Tibial nerve (tissue), 4 donors: Measurements from ENCODE around the gene FAM200B. TPM values are rescaled to one million over a fixed set of nuclear protein-coding genes. Genes with fewer than 3 reads are reported as not detected.

Experiments used
- DNase-seq, 2 donors: peaks; one replicate each; pipeline ENCODE4 v3.0.0-alpha.2; 2019; ENCODE audit warnings: low spot score in 2 of 2
- H3K27ac ChIP-seq, 4 donors: fragments of 200-600 bp; sonication (generic) in 3 of 4; one replicate each; pipeline ENCODE4 v1.5.1; 2017 to 2019; ENCODE audit warnings: mild to moderate bottlenecking in 1 of 4
- H3K27me3 ChIP-seq, 2 donors: fragments of 200-600 bp; sonication (generic) in 1 of 2; one replicate each; pipeline versions ENCODE4 v1.5.1 to v1.6.0; 2017 to 2019
- H3K36me3 ChIP-seq, 3 donors: fragments of 200-600 bp; sonication (generic); one replicate each; pipeline ENCODE4 v1.5.1; 2018 to 2019
- H3K4me1 ChIP-seq, 4 donors: fragments of 200-600 bp; sonication (generic) in 3 of 4; one replicate each; pipeline ENCODE4 v1.5.1; 2017 to 2019
- H3K4me3 ChIP-seq, 4 donors: fragments of 200-600 bp; sonication (generic) in 3 of 4; one replicate each; pipeline ENCODE4 v1.5.1; 2017 to 2019; ENCODE audit warnings: mild to moderate bottlenecking in 1 of 4, moderate library complexity in 1 of 4
- H3K9me3 ChIP-seq, 4 donors: fragments of 200-600 bp; sonication (generic) in 3 of 4; one replicate each; pipeline ENCODE4 v1.5.1; 2017 to 2019
- EP300 ChIP-seq, 2 donors: sonication (generic); formaldehyde crosslinking; IDR thresholded peaks; one replicate each; pipeline ENCODE4 v1.6.1; 2017; ENCODE audit warnings: antibody characterized with exemption in 2 of 2, mild to moderate bottlenecking in 1 of 2
- POLR2A ChIP-seq, 2 donors: fragments of 450-650 bp; IDR thresholded peaks; one replicate each; pipeline ENCODE4 v1.6.1; 2017; ENCODE audit warnings: antibody characterized with exemption in 2 of 2, mild to moderate bottlenecking in 2 of 2, moderate library complexity in 2 of 2
- WGBS, 2 donors: methylation state at CpG; one replicate each; pipeline ENCODE4 v1.1.5; 2018; 5-methylcytosine and 5-hydroxymethylcytosine counted together
- total RNA-seq, 4 donors: library from RNA; depleted of rRNA; stranded (reverse); fragments of >200 nt; gene quantifications; one replicate each; pipeline ENCODE4 v1.1.0, GENCODE V29; 2016
- TF ChIP-seq, protein P1 (sequence below), 5 experiments: fragments of 200-600 bp in 3 of 5; fragments of 450-650 bp in 2 of 5; sonication (generic) in 3 of 5; IDR thresholded peaks; one replicate each; pipeline ENCODE4 v1.5.1; 2016 to 2019; ENCODE audit warnings: antibody characterized with exemption in 5 of 5, mild to moderate bottlenecking in 3 of 5, moderate library complexity in 2 of 5

The FAM200B gene
- total RNA-seq, 4 donors from 2014 or later: 29.4 to 68.8 (median 56.0) TPM

DNA sequence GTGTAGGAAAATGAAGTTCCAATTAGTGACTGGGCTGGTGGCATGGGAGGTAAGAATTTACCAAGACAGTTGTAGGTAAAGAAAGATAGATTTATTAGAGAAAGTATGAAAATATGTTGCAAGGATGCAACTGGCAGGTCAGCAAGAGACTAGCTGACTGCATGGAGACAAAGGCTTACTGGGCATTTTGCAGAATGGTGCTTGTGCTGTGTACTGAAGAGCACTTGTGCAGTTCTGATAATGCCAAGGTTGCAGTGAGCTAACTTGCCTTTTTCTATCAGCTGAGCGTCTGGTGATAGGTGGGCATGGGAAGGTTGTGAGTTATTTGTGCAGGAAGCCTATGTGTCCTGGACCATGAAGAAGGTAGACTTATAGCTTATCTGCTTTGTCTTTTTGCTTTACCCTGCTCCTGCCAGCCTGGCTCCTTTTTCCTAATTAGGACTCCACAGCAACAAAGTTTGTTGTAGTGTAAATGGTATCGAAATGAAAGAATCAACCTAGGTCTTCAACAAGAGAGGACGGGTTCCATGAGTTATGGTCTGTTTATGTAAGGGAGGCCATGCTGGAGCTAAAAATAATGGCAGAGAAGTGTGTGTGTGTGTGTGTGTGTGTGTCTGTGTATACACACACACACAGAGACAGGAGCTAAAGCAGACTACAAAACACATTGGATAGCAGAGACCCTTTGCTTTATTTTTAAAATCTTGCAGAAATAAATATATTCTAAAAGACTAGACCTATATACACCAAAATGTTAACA, 36.2 kb downstream of the FAM200B start:
- Histone ChIP-seq H3K36me3 (peaks cover 0 to 34% (median 0%) of the 10 kb centered on the region in 3 donors), H3K9me3 (no peaks in the 10 kb centered on the region), H3K4me1 (peaks cover 0 to 8% (median 2%) of the 10 kb centered on the region in 4 donors), H3K4me3 (no peak overlapping the region), H3K27ac (peak overlapping the region in 1 of 4 donors; percentile 49), H3K27me3 (no peaks in the 10 kb centered on the region)
- 71 to 75% methylated on average over 3 of the region's 3 CpGs for WGBS, 2 donors
- no peak for DNase-seq
- TF ChIP-seq, protein P1, sequence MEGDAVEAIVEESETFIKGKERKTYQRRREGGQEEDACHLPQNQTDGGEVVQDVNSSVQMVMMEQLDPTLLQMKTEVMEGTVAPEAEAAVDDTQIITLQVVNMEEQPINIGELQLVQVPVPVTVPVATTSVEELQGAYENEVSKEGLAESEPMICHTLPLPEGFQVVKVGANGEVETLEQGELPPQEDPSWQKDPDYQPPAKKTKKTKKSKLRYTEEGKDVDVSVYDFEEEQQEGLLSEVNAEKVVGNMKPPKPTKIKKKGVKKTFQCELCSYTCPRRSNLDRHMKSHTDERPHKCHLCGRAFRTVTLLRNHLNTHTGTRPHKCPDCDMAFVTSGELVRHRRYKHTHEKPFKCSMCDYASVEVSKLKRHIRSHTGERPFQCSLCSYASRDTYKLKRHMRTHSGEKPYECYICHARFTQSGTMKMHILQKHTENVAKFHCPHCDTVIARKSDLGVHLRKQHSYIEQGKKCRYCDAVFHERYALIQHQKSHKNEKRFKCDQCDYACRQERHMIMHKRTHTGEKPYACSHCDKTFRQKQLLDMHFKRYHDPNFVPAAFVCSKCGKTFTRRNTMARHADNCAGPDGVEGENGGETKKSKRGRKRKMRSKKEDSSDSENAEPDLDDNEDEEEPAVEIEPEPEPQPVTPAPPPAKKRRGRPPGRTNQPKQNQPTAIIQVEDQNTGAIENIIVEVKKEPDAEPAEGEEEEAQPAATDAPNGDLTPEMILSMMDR (IDR thresholded peaks at IDR 0.05): no peak
- TF ChIP-seq POLR2A (IDR thresholded peaks at IDR 0.05): no peak

- Histone ChIP-seq H3K27ac (no peak overlapping the region), H3K36me3 (peaks cover 0 to 39% (median 0%) of the 10 kb centered on the region in 3 donors), H3K27me3 (no peaks in the 10 kb centered on the region), H3K4me3 (no peak overlapping the region), H3K4me1 (peaks cover 0 to 8% (median 2%) of the 10 kb centered on the region in 4 donors), H3K9me3 (no peaks in the 10 kb centered on the region)
- 84 to 88% methylated on average over 5 of the region's 5 CpGs for WGBS, 2 donors
- no peak for DNase-seq
- TF ChIP-seq, protein P1 (IDR thresholded peaks at IDR 0.05): no peak
- TF ChIP-seq POLR2A (IDR thresholded peaks at IDR 0.05) (no peak), EP300 (IDR thresholded peaks at IDR 0.05) (no peak)
Measured at GRCh38 chr4:15718465-15718864, 36.8 kb downstream of the FAM200B start.

DNA sequence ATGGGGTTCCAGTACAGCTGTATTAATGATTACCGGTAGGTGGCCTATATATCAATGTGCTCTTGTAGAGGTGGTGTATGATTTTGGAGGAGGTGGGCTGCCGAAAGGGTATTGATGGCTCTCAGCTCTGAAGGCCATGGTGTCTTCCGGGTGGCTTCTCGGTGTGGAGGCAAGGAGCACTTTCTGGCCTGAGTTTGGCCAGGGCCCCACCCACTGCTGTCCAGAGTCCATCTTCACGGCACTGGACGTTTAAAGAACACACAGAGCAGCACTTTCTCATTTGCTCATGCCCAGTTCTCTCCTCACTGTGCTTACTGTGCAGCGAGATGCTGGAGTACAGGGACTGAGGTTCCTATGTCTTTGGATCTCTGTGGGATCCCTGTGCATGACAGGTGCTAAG, 37.3 kb downstream of the FAM200B start:
- whole genome bisulfite sequencing, 2 donors: 91 to 92% methylated on average over 7 of the region's 7 CpGs
- H3K4me3 ChIP-seq: no peak overlapping the region
- no peak overlapping the region for H3K27ac ChIP-seq
- no peak for DNase-seq
- H3K36me3 ChIP-seq: peaks cover 0 to 39% (median 0%) of the 10 kb centered on the region in 3 donors
- no peaks in the 10 kb centered on the region for H3K27me3 ChIP-seq
- TF ChIP-seq EP300 (IDR thresholded peaks at IDR 0.05) (no peak), POLR2A (IDR thresholded peaks at IDR 0.05) (no peak)
- TF ChIP-seq, protein P1 (IDR thresholded peaks at IDR 0.05): no peak
- H3K9me3 ChIP-seq: no peaks in the 10 kb centered on the region
- peaks cover 0 to 8% (median 2%) of the 10 kb centered on the region in 4 donors for H3K4me1 ChIP-seq

- Histone ChIP-seq H3K27me3 (no peaks in the 10 kb centered on the region), H3K9me3 (no peaks in the 10 kb centered on the region), H3K36me3 (peaks cover 0 to 39% (median 0%) of the 10 kb centered on the region in 3 donors), H3K27ac (no peak overlapping the region), H3K4me1 (peaks cover 0 to 8% (median 2%) of the 10 kb centered on the region in 4 donors), H3K4me3 (no peak overlapping the region)
- no peak for DNase-seq
- TF ChIP-seq EP300 (IDR thresholded peaks at IDR 0.05) (no peak), POLR2A (IDR thresholded peaks at IDR 0.05) (no peak)
- TF ChIP-seq, protein P1 (IDR thresholded peaks at IDR 0.05): no peak
- 62 to 67% methylated on average over 4 of the region's 4 CpGs for WGBS, 2 donors
Measured at GRCh38 chr4:15719506-15719905, 37.9 kb downstream of the FAM200B start.

DNA sequence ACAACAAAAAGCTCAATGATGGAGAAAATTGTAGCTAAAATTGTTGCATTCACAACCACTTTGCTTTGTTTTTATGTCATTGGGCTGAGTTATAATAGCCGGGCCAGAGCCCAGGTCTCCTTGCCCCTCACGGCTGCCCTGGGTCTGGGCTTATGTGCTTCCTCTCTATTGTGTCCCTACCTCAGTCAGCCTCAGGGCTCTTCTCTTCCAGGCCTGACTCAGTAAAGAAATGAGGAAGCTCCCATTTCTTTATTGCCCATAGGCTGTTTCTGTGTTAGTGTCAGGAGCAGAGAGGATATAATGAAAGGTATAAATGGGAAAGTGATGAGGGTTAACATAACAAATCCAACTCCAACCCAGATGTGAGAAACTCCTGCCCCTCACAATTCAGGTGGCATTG, 39.2 kb downstream of the FAM200B start:
- peaks cover 0 to 39% (median 0%) of the 10 kb centered on the region in 3 donors for H3K36me3 ChIP-seq

More for the DNA sequence above, 39.2 kb downstream of the FAM200B start:
- Histone ChIP-seq H3K27ac (no peak overlapping the region), H3K9me3 (no peaks in the 10 kb centered on the region), H3K4me3 (no peak overlapping the region), H3K27me3 (no peaks in the 10 kb centered on the region), H3K4me1 (peaks cover 0 to 8% (median 0%) of the 10 kb centered on the region in 4 donors)
- 77 to 80% methylated on average over 2 of the region's 2 CpGs for WGBS, 2 donors
- no peak for DNase-seq
- no peak for TF ChIP-seq EP300 (IDR thresholded peaks at IDR 0.05)
- no peak for TF ChIP-seq POLR2A (IDR thresholded peaks at IDR 0.05)
- TF ChIP-seq, protein P1 (IDR thresholded peaks at IDR 0.05): no peak
